Measurements from ENCODE around the gene SLC7A8.

Gene SLC7A8

DNA sequence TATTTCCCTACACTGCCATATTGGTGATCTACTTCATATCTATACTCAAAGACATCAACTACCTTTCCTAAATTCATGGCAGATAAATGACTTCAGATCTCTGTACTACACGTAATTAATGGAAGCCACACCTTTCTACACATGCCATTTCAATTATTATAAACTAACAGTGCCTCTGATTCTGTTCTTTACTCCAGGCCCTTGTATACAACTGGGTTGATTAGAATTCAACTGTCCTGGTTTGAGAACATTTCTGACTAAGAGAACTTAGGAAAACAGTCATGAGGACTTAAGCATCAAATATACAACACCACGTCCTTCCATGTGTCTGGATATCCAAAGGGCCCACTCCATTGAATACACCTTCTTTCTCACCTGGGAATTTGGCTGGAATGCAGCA, 90.4 kb downstream of the SLC7A8 start:
- DNase-seq = no peak

- DNase-seq = no peak
These were observed 91.9 kb downstream of the SLC7A8 start for GRCh38 chr14:23091294-23092225.

GRCh38 chr14:23090254-23090636, 93.2 kb downstream of the SLC7A8 start:
- no peak for DNase-seq

- DNase-seq = no peak
These were observed 93.8 kb downstream of the SLC7A8 start for GRCh38 chr14:23089498-23090253.

GRCh38 chr14:23086565-23086964, 96.9 kb downstream of the SLC7A8 start:
- DNase-seq = no peak

DNA sequence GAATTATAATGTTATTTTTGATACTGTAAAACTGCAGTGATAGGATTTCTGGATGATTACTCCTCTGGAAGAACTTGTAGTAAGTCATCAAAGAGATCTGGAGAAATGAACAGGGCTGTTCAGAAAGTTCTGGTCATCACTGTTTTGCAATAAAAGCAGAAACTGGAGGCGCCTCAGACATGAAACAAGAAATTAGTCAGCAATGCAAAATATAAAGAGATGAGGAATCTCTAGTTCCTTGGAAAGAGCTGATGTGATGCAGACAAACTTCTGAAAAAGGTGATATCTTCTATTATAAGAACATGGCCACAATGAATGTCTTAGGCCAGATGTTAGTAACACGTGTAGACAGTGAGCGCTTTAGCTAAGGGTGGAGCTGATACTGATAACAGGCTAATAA, 98.0 kb downstream of the SLC7A8 start:
- DNase-seq = no peak

- no peak for DNase-seq
These were observed 103.0 kb downstream of the SLC7A8 start for GRCh38 chr14:23080474-23080873.

GRCh38 chr14:23079716-23080115, 103.7 kb downstream of the SLC7A8 start:
- no peak for DNase-seq

DNA sequence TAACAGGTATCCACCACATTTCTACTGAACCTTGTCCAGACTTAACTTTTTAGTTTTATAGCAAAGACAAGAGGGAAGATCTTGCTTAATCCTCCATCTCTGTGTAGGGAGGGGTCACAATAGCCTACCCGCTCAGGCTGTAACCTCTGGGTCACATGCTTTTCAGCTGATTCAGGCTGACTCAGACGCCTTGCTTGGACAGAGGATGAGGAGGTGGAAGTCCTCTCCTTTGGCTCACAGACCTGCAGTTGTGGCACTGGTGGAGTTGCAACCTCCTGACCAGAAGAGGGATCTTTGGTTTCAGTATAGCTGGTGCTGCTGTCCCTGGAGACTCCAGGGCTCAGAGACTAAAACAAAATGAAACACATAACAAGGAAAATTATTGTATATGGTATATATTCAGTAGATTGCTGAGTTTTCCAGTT, 104.8 kb downstream of the SLC7A8 start:
- no peak for DNase-seq

- no peak for DNase-seq
These were observed 105.5 kb downstream of the SLC7A8 start for GRCh38 chr14:23077962-23078361.

DNA sequence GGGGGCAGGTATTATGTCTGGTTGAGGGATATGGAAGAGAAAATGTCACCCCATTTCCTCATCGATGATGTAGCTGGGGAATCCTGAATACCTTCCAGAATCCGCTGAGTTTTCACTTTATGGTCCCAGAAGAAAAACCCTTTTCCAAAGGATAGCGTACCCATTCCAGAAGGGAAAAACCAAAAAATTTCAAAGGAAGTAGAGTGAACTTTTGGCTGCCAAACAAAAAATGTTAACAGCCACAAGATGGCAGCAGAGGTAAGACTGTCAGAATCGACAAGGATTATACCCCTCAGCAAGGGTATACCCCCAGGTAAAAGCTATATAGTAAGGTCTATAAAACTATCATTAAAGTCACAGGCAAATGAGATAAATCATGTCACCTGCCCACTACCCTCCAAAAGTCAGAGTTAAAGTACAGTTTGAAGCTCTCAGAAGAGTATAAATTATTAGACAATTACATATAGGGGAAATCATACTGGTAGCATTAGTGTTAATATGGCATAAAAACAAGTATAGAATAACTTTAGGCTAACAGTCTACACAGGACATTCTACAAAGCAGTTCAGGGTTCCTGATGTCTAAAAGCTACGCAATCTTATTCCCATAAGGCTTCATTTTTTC, 106.6 kb downstream of the SLC7A8 start:
- no peak for DNase-seq

Data from DMS79 treated with DMSO at 0.1 percent for 48 hours (cell line).